Activated CD4-positive, alpha-beta T cell treated with anti-CD3 and anti-CD28 coated beads for 36 hours (primary cell): ENCODE data around the gene BABAM2. TPM values are rescaled to one million over a fixed set of nuclear protein-coding genes. Genes with fewer than 3 reads are reported as not detected.

ENCODE experiments used
- ATAC-seq: fragments of 200-7000 bp; cut with Tn5 transposase; one replicate; pipeline ENCODE4 v1.10.0; 2021; ENCODE audit warnings: mild to moderate bottlenecking, moderate library complexity
- CTCF ChIA-PET: fragments of 350-600 bp; sonication (Branson Sonifier 250); formaldehyde crosslinking; loops from one replicate; lab custom pipeline; 2021; ENCODE audit warnings: antibody characterized with exemption; lab: Charles Lee
- POLR2A ChIA-PET: fragments of 350-600 bp; sonication (Branson Sonifier 250); formaldehyde crosslinking; loops from one replicate; lab custom pipeline; 2021; ENCODE audit warnings: antibody characterized with exemption, inconsistent platforms; lab: Charles Lee
- DNase-seq: peaks from one replicate; pipeline ENCODE4 v3.0.0-alpha.2; 2020
- H3K27ac Mint-ChIP-seq: one replicate; pipeline ENCODE4 v1.8.0; 2021; ENCODE audit warnings: mixed read lengths
- H3K27me3 Mint-ChIP-seq: one replicate; pipeline ENCODE4 v1.8.0; 2021; ENCODE audit warnings: mixed read lengths
- H3K36me3 Mint-ChIP-seq: one replicate; pipeline ENCODE4 v1.8.0; 2021; ENCODE audit warnings: low read depth, mixed read lengths
- H3K4me1 Mint-ChIP-seq: one replicate; pipeline ENCODE4 v1.8.0; 2021; ENCODE audit warnings: mixed read lengths
- H3K4me3 Mint-ChIP-seq: one replicate; pipeline ENCODE4 v1.8.0; 2021; ENCODE audit warnings: mild to moderate bottlenecking, moderate library complexity, mixed read lengths
- H3K9me3 Mint-ChIP-seq: one replicate; pipeline ENCODE4 v1.8.0; 2021; ENCODE audit warnings: low read depth, mixed read lengths
- intact Hi-C, 2 experiments: fragments of 100-400 bp; cut with DNase I in 1 of 2; cut with micrococcal nuclease in 1 of 2; formaldehyde crosslinking; loops; one replicate each; pipeline versions ENCODE4 v1.14.2 to v1.15.1; 2022 to 2024; cut with DNase I, micrococcal nuclease
- total RNA-seq, 2 experiments: library from RNA; stranded (reverse); gene quantifications; one replicate each; pipeline ENCODE4 v1.2.3, GENCODE V29; 2021

BABAM2 gene
- total RNA-seq, 2 experiments from 2014 or later: 58.4 to 81.1 TPM

GRCh38 chr2:28142386-28142785, 251.9 kb downstream of the BABAM2 start:
- intact Hi-C loops: no loop called here
- H3K4me3 Mint-ChIP-seq: no peak overlapping the region
- POLR2A ChIA-PET: no interaction called here
- ATAC-seq (no peak), DNase-seq (no peak)
- no peaks in the 10 kb centered on the region for H3K4me1 Mint-ChIP-seq
- peaks cover 8% of the 10 kb centered on the region for H3K36me3 Mint-ChIP-seq
- no peak overlapping the region for H3K27ac Mint-ChIP-seq
- H3K27me3 Mint-ChIP-seq: no peaks in the 10 kb centered on the region
- H3K9me3 Mint-ChIP-seq: no peaks in the 10 kb centered on the region
- CTCF ChIA-PET: no interaction called here

DNA sequence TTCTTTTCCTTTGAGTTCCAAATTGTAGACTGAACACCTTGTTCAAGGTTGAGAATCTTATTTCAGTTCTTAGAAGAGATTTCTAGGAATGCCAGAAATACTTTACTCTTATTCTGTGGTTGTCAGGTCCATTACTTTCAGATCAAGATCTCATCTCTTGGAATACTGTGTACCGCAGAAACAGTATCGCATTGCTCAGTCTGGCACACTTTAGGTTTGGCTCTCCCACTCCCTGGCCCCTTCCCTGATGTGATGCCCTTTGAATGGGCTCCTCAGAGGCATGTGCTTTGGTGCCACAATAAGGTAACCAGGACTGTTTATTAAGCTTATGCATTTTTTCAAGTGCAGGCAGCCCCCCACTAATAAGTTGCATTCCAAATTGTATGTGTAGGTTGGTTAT, 257.5 kb downstream of the BABAM2 start:
- Mint-ChIP-seq H3K4me3 (no peak overlapping the region), H3K4me1 (no peaks in the 10 kb centered on the region), H3K27ac (no peak overlapping the region), H3K27me3 (no peaks in the 10 kb centered on the region), H3K9me3 (no peaks in the 10 kb centered on the region), H3K36me3 (peaks cover 15% of the 10 kb centered on the region)
- no peak for ATAC-seq
- CTCF ChIA-PET: interaction anchor here (0.7 kb wide), 1 partner anchor 443 kb away, joined by 3 read pairs; no protein-coding TSS in a partner anchor
- POLR2A ChIA-PET: no interaction called here
- no peak for DNase-seq
- intact Hi-C loops: no loop called here

- intact Hi-C loops: no loop called here
- Mint-ChIP-seq H3K27me3 (no peaks in the 10 kb centered on the region), H3K27ac (no peak overlapping the region), H3K4me1 (no peaks in the 10 kb centered on the region), H3K9me3 (no peaks in the 10 kb centered on the region), H3K4me3 (no peak overlapping the region), H3K36me3 (peaks cover 19% of the 10 kb centered on the region)
- no peak for ATAC-seq
- CTCF ChIA-PET: interaction anchor here (0.7 kb wide), 1 partner anchor 443 kb away, joined by 3 read pairs; no protein-coding TSS in a partner anchor
- no peak for DNase-seq
- POLR2A ChIA-PET: interaction anchor here (1.0 kb wide), 1 partner anchor 21 kb away, joined by 3 read pairs; no protein-coding TSS in a partner anchor
Observed at GRCh38 chr2:28148566-28148965, 258.0 kb downstream of the BABAM2 start.

GRCh38 chr2:28150236-28150915, 259.8 kb downstream of the BABAM2 start:
- H3K9me3 Mint-ChIP-seq: peaks cover 3% of the 10 kb centered on the region
- no peak overlapping the region for H3K4me3 Mint-ChIP-seq
- H3K27ac Mint-ChIP-seq: no peak overlapping the region
- POLR2A ChIA-PET: no interaction called here
- H3K27me3 Mint-ChIP-seq: no peaks in the 10 kb centered on the region
- CTCF ChIA-PET: interaction anchor here (0.6 to 1.7 kb wide), 5 partner anchors 14 to 247 kb away, joined by 3 to 4 read pairs (median 3); no protein-coding TSS in a partner anchor
- no peak for ATAC-seq
- peaks cover 32% of the 10 kb centered on the region for H3K36me3 Mint-ChIP-seq
- intact Hi-C loops: loop anchor here in 1 of 2 experiments (10.0 kb wide), 1 partner anchor 244 kb away; the partner anchor contains the start of gene FOSL2
- no peaks in the 10 kb centered on the region for H3K4me1 Mint-ChIP-seq
- no peak for DNase-seq

GRCh38 chr2:28150994-28151393, 260.5 kb downstream of the BABAM2 start:
- peaks cover 37% of the 10 kb centered on the region for H3K36me3 Mint-ChIP-seq
- POLR2A ChIA-PET: no interaction called here
- H3K27ac Mint-ChIP-seq: no peak overlapping the region
- ATAC-seq (no peak), DNase-seq (no peak)
- CTCF ChIA-PET: interaction anchor here (0.6 to 1.7 kb wide), 4 partner anchors 14 to 246 kb away, joined by 3 read pairs; no protein-coding TSS in a partner anchor
- intact Hi-C loops: loop anchor here in 1 of 2 experiments (10.0 kb wide), 1 partner anchor 244 kb away; the partner anchor contains the start of gene FOSL2
- no peaks in the 10 kb centered on the region for H3K4me1 Mint-ChIP-seq
- H3K4me3 Mint-ChIP-seq: no peak overlapping the region
- H3K9me3 Mint-ChIP-seq: peaks cover 9% of the 10 kb centered on the region
- H3K27me3 Mint-ChIP-seq: no peaks in the 10 kb centered on the region

DNA sequence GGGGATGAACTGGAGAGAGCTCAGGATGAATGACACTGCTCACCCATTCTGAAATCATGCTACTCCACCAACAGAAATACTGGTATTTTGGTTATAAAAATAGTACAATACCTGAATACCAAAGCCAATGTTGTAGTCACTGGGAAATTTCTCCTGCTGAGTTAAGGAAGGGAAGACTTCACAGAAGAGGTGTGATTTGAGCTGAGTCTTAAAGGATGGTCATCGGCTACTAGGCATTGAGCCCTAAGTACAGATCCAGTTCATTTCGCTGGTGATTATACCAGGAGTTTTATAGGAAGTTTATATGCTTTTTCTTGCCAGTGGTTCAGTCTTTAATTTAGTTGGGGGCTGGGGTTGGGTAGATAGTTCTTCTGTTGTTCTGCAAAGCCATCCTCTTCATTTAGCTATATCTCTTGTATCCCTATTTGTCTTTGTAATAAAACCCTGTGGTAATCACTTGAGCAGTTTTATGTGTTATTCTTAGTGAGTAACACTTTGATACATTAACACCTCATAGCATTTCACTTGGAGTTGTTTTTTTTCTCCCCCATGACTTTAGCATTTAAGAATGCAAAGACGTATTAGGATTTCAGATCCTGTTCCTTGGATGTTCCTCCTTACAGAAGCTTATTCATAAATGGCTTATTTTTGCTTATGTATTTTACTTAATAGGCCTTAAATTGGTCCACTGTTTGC, 262.2 kb downstream of the BABAM2 start:
- H3K36me3 Mint-ChIP-seq: peaks cover 43% of the 10 kb centered on the region
- peaks cover 13% of the 10 kb centered on the region for H3K9me3 Mint-ChIP-seq
- POLR2A ChIA-PET: no interaction called here
- no peaks in the 10 kb centered on the region for H3K4me1 Mint-ChIP-seq
- CTCF ChIA-PET: interaction anchor here (0.8 to 1.0 kb wide), 2 partner anchors 11 to 356 kb away, joined by 3 to 4 read pairs; no protein-coding TSS in a partner anchor
- DNase-seq (no peak), ATAC-seq (no peak)
- no peaks in the 10 kb centered on the region for H3K27me3 Mint-ChIP-seq
- H3K27ac Mint-ChIP-seq: no peak overlapping the region
- intact Hi-C loops: loop anchor here in 1 of 2 experiments (10.0 kb wide), 1 partner anchor 242 kb away; the partner anchor contains the start of gene FOSL2
- no peak overlapping the region for H3K4me3 Mint-ChIP-seq

GRCh38 chr2:28153851-28154250, 263.3 kb downstream of the BABAM2 start:
- no peak overlapping the region for H3K4me3 Mint-ChIP-seq
- CTCF ChIA-PET: interaction anchor here (0.6 to 0.8 kb wide), 2 partner anchors 355 to 1167 kb away, joined by 3 to 4 read pairs; no protein-coding TSS in a partner anchor
- no peaks in the 10 kb centered on the region for H3K4me1 Mint-ChIP-seq
- H3K36me3 Mint-ChIP-seq: peaks cover 41% of the 10 kb centered on the region
- H3K27ac Mint-ChIP-seq: no peak overlapping the region
- H3K27me3 Mint-ChIP-seq: no peaks in the 10 kb centered on the region
- DNase-seq (no peak), ATAC-seq (no peak)
- POLR2A ChIA-PET: no interaction called here
- intact Hi-C loops: loop anchor here (2.0 to 10.0 kb wide), 2 partner anchors 241 to 243 kb away; partner anchors contain the start of gene FOSL2 (in 1 of the 2)
- peaks cover 13% of the 10 kb centered on the region for H3K9me3 Mint-ChIP-seq

- Mint-ChIP-seq H3K27me3 (no peaks in the 10 kb centered on the region), H3K4me1 (no peaks in the 10 kb centered on the region), H3K4me3 (no peak overlapping the region), H3K36me3 (peaks cover 45% of the 10 kb centered on the region), H3K27ac (no peak overlapping the region), H3K9me3 (peaks cover 13% of the 10 kb centered on the region)
- CTCF ChIA-PET: interaction anchor here (0.6 to 2.5 kb wide), 11 partner anchors 10 to 411 kb away, joined by 3 to 8 read pairs (median 3); no protein-coding TSS in a partner anchor
- ATAC-seq (no peak), DNase-seq (no peak)
- POLR2A ChIA-PET: no interaction called here
- intact Hi-C loops: loop anchor here (1.0 to 10.0 kb wide), 3 partner anchors 240 to 297 kb away; partner anchors contain the start of gene FOSL2 (in 1 of the 2)
Observed at GRCh38 chr2:28155086-28155485, 264.6 kb downstream of the BABAM2 start.

GRCh38 chr2:28155627-28156026, 265.1 kb downstream of the BABAM2 start:
- ChIA-PET CTCF (interaction anchor here (0.6 to 2.5 kb wide), 9 partner anchors 9 to 411 kb away, joined by 3 to 8 read pairs (median 3); no protein-coding TSS in a partner anchor), POLR2A (no interaction called here)
- DNase-seq (peak; percentile 33), ATAC-seq (no peak)
- intact Hi-C loops: loop anchor here (1.0 to 10.0 kb wide), 3 partner anchors 239 to 297 kb away; partner anchors contain the start of gene FOSL2 (in 1 of the 2)
- peaks cover 46% of the 10 kb centered on the region for H3K36me3 Mint-ChIP-seq
- H3K27me3 Mint-ChIP-seq: no peaks in the 10 kb centered on the region
- H3K4me3 Mint-ChIP-seq: no peak overlapping the region
- H3K4me1 Mint-ChIP-seq: no peaks in the 10 kb centered on the region
- no peak overlapping the region for H3K27ac Mint-ChIP-seq
- peaks cover 13% of the 10 kb centered on the region for H3K9me3 Mint-ChIP-seq

DNA sequence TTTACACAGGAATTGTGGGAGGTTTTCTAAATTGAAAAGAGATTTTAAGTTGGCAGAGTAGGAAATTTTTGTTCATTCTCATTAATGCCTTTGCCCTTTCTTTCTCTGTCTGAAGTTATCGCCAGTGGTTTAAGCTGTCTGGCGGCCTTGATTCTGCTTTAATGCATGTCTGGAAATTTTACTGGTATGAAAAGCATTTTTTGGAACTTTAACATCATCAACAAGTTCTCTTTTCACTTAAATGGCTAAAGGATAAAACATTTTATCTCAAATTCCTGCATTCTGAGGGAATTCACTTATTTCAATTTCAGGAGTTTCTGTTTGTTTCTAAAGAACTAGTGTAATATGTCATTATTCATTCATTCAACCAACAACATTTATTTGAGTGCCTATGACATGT, 268.3 kb downstream of the BABAM2 start:
- no peak for ATAC-seq
- ChIA-PET CTCF (interaction anchor here (1.0 kb wide), 1 partner anchor 33 kb away, joined by 3 read pairs; no protein-coding TSS in a partner anchor), POLR2A (no interaction called here)
- Mint-ChIP-seq H3K27me3 (no peaks in the 10 kb centered on the region), H3K27ac (no peak overlapping the region), H3K4me3 (no peak overlapping the region), H3K36me3 (peaks cover 29% of the 10 kb centered on the region), H3K4me1 (no peaks in the 10 kb centered on the region), H3K9me3 (peaks cover 13% of the 10 kb centered on the region)
- no peak for DNase-seq
- intact Hi-C loops: loop anchor here in 1 of 2 experiments (10.0 kb wide), 1 partner anchor 236 kb away; the partner anchor contains the start of gene FOSL2

DNA sequence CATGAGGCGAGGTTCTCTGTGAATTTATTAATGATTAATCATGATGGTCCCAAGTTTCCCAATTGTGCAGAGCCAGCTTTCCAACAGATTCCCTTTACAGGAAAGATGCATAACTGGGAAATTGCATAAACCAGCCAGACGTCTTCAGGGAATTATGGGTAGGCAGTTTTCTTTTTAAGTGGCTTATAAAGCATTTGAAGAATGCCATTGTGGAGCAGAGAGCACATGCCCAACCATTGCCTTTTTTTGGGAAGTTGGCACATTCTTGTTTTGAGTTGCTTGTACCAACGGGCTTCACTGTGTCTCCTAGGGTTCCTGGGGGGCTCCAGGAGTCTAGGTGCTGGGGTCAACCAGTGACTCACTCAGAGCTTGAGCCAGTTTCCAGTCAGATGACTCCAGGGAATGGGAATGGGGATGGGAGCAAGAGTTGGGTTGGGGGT, 270.5 kb downstream of the BABAM2 start:
- CTCF ChIA-PET: no interaction called here
- intact Hi-C loops: no loop called here
- no peak for DNase-seq

More for the DNA sequence above, 270.5 kb downstream of the BABAM2 start:
- Mint-ChIP-seq H3K27me3 (no peaks in the 10 kb centered on the region), H3K9me3 (peaks cover 3% of the 10 kb centered on the region), H3K36me3 (peaks cover 13% of the 10 kb centered on the region), H3K4me3 (no peak overlapping the region), H3K27ac (no peak overlapping the region), H3K4me1 (no peaks in the 10 kb centered on the region)
- ATAC-seq: no peak
- POLR2A ChIA-PET: no interaction called here
